ENCODE data around the gene GRIK3. TPM values are rescaled to one million over a fixed set of nuclear protein-coding genes. Genes with fewer than 3 reads are reported as not detected.

Gene GRIK3
- total RNA-seq, 2 experiments from 2014 or later = 16.3 to 55.0 TPM

GRCh38 chr1:36778740-36779139, 255.6 kb downstream of the GRIK3 start:
- ChIA-PET CTCF (ENCODE audit: unreplicated experiment) (no interaction called here), POLR2A (interaction anchor here (0.6 to 0.7 kb wide), 2 partner anchors 16 to 303 kb away, joined by 3 to 5 read pairs; no protein-coding TSS in a partner anchor)
- Histone ChIP-seq H3K36me3 (ENCODE audit: insufficient read depth, low read length) (no peaks in the 10 kb centered on the region), H3K4me1 (ENCODE audit: insufficient read depth, low read length, poor library complexity, severe bottlenecking) (no peaks in the 10 kb centered on the region), H2AFZ (ENCODE audit: low read length) (no peak overlapping the region), H3K9me3 (ENCODE audit: low read length) (no peaks in the 10 kb centered on the region), H3K4me3 (ENCODE audit: low read depth, low read length, poor library complexity, severe bottlenecking) (no peak overlapping the region), H3K79me2 (ENCODE audit: insufficient read depth, low read depth, low read length) (no peaks in the 10 kb centered on the region), H3K4me2 (ENCODE audit: low read length) (no peak overlapping the region), H3K27ac (ENCODE audit: low read depth, low read length, poor library complexity, severe bottlenecking) (no peak overlapping the region), H4K20me1 (ENCODE audit: insufficient read depth, low read length) (no peaks in the 10 kb centered on the region), H3K9me2 (ENCODE audit: insufficient read depth, low read length) (no peaks in the 10 kb centered on the region)
- intact Hi-C loops (cut with micrococcal nuclease; ENCODE audit: unreplicated experiment) = no loop called here
- no peak for DNase-seq (ENCODE audit: low spot score)
- no peak for TF ChIP-seq EZH2phosphoT487 (IDR thresholded peaks at IDR 0.05; ENCODE audit: borderline replicate concordance, low read depth, low read length)
- no peak for TF ChIP-seq CTCF (conservative IDR thresholded peaks at IDR 0.05; ENCODE audit: low read length)
- BruUV-seq (replicated peaks) = no TSS peak

- no TSS peak for BruUV-seq (replicated peaks)
- intact Hi-C loops (cut with micrococcal nuclease; ENCODE audit: unreplicated experiment) = no loop called here
- H3K79me2 ChIP-seq (ENCODE audit: insufficient read depth, low read depth, low read length) = no peaks in the 10 kb centered on the region
- TF ChIP-seq EZH2phosphoT487 (IDR thresholded peaks at IDR 0.05; ENCODE audit: borderline replicate concordance, low read depth, low read length) = no peak
- no peak for TF ChIP-seq CTCF (conservative IDR thresholded peaks at IDR 0.05; ENCODE audit: low read length)
- no peaks in the 10 kb centered on the region for H3K4me1 ChIP-seq (ENCODE audit: insufficient read depth, low read length, poor library complexity, severe bottlenecking)
- H3K36me3 ChIP-seq (ENCODE audit: insufficient read depth, low read length) = no peaks in the 10 kb centered on the region
- no peak overlapping the region for H2AFZ ChIP-seq (ENCODE audit: low read length)
- H3K4me3 ChIP-seq (ENCODE audit: low read depth, low read length, poor library complexity, severe bottlenecking) = no peak overlapping the region
- no peak overlapping the region for H3K4me2 ChIP-seq (ENCODE audit: low read length)
- no peak for DNase-seq (ENCODE audit: low spot score)
- no peaks in the 10 kb centered on the region for H3K9me3 ChIP-seq (ENCODE audit: low read length)
- ChIA-PET CTCF (ENCODE audit: unreplicated experiment) (no interaction called here), POLR2A (no interaction called here)
- H3K9me2 ChIP-seq (ENCODE audit: insufficient read depth, low read length) = no peaks in the 10 kb centered on the region
- no peaks in the 10 kb centered on the region for H4K20me1 ChIP-seq (ENCODE audit: insufficient read depth, low read length)
- no peak overlapping the region for H3K27ac ChIP-seq (ENCODE audit: low read depth, low read length, poor library complexity, severe bottlenecking)
Measured at GRCh38 chr1:36776948-36777831, 257.1 kb downstream of the GRIK3 start.

GRCh38 chr1:36776256-36776655, 258.1 kb downstream of the GRIK3 start:
- H2AFZ ChIP-seq (ENCODE audit: low read length) = no peak overlapping the region
- no TSS peak for BruUV-seq (replicated peaks)
- H3K4me2 ChIP-seq (ENCODE audit: low read length) = no peak overlapping the region
- no peaks in the 10 kb centered on the region for H4K20me1 ChIP-seq (ENCODE audit: insufficient read depth, low read length)
- no peaks in the 10 kb centered on the region for H3K36me3 ChIP-seq (ENCODE audit: insufficient read depth, low read length)
- DNase-seq (ENCODE audit: low spot score) = no peak
- no peaks in the 10 kb centered on the region for H3K79me2 ChIP-seq (ENCODE audit: insufficient read depth, low read depth, low read length)
- H3K4me3 ChIP-seq (ENCODE audit: low read depth, low read length, poor library complexity, severe bottlenecking) = no peak overlapping the region
- intact Hi-C loops (cut with micrococcal nuclease; ENCODE audit: unreplicated experiment) = no loop called here
- no peaks in the 10 kb centered on the region for H3K4me1 ChIP-seq (ENCODE audit: insufficient read depth, low read length, poor library complexity, severe bottlenecking)
- ChIA-PET CTCF (ENCODE audit: unreplicated experiment) (no interaction called here), POLR2A (no interaction called here)
- TF ChIP-seq CTCF (conservative IDR thresholded peaks at IDR 0.05; ENCODE audit: low read length) (no peak), EZH2phosphoT487 (IDR thresholded peaks at IDR 0.05; ENCODE audit: borderline replicate concordance, low read depth, low read length) (no peak)
- no peak overlapping the region for H3K27ac ChIP-seq (ENCODE audit: low read depth, low read length, poor library complexity, severe bottlenecking)
- H3K9me3 ChIP-seq (ENCODE audit: low read length) = no peaks in the 10 kb centered on the region
- H3K9me2 ChIP-seq (ENCODE audit: insufficient read depth, low read length) = no peaks in the 10 kb centered on the region

Measured in OCI-LY7 (cell line).